K562 (cell line): Measurements from ENCODE around the gene LCNL1. TPM values are rescaled to one million over a fixed set of nuclear protein-coding genes. Genes with fewer than 3 reads are reported as not detected.

Source experiments
- ARID1B ChIP-seq: fragments of 450-650 bp; IDR thresholded peaks from 2 replicates; pipeline ENCODE4 v1.6.1; 2016; ENCODE audit warnings: antibody characterized with exemption, mild to moderate bottlenecking, inconsistent platforms
- CBX2 ChIP-seq: fragments of 200-600 bp; sonication (generic); IDR thresholded peaks from one replicate; pipeline ENCODE4 v1.6.1; 2012; ENCODE audit warnings: mild to moderate bottlenecking, low read length, inconsistent platforms; ENCODE audit not compliant: insufficient read depth, poor library complexity, severe bottlenecking
- CTCFL ChIP-seq: IDR thresholded peaks from 2 replicates; pipeline ENCODE4 v1.6.1; 2011; ENCODE audit warnings: borderline replicate concordance, low read depth, mild to moderate bottlenecking, moderate library complexity, low read length; ENCODE audit not compliant: insufficient read depth, poor library complexity, severe bottlenecking
- DEAF1 ChIP-seq: fragments of 450-650 bp; formaldehyde crosslinking; IDR thresholded peaks from 2 replicates; pipeline ENCODE4 v1.4.0; 2020; ENCODE audit warnings: mild to moderate bottlenecking, moderate library complexity
- FUS ChIP-seq: fragments of 200-400 bp; formaldehyde crosslinking; optimal IDR thresholded peaks from 2 replicates; pipeline ENCODE3; 2017; ENCODE audit warnings: low read depth, low read length
- GABPB2 ChIP-seq: fragments of 250-450 bp; sonication (Bioruptor Pico); conservative IDR thresholded peaks from 2 replicates; pipeline ENCODE4 v1.5.1; 2021; ENCODE audit warnings: mild to moderate bottlenecking
- HCFC1 ChIP-seq: IDR thresholded peaks from 2 replicates; pipeline ENCODE4 v1.6.1; 2012; ENCODE audit warnings: low read depth, low read length, improper control_type of control experiment
- HMG20A ChIP-seq: fragments of 450-650 bp; formaldehyde crosslinking; conservative IDR thresholded peaks from 2 replicates; pipeline ENCODE4 v1.4.0; 2020; ENCODE audit warnings: mild to moderate bottlenecking, mixed read lengths
- KDM2B ChIP-seq: fragments of 250-450 bp; sonication (Bioruptor Pico); IDR thresholded peaks from 2 replicates; pipeline ENCODE4 v1.8.0; 2021; ENCODE audit warnings: mild to moderate bottlenecking, moderate library complexity
- KLF16 ChIP-seq: IDR thresholded peaks from 2 replicates; pipeline ENCODE4 v1.6.1; 2016; ENCODE audit warnings: antibody characterized with exemption
- OTX1 ChIP-seq: fragments of 450-650 bp; formaldehyde crosslinking; IDR thresholded peaks from 2 replicates; pipeline ENCODE4 v1.4.0; 2022; ENCODE audit warnings: mild to moderate bottlenecking
- PCBP1 ChIP-seq: fragments of 200-400 bp; formaldehyde crosslinking; IDR thresholded peaks from 2 replicates; pipeline ENCODE4 v1.6.1; 2018; ENCODE audit warnings: mild to moderate bottlenecking, low read depth, low read length; ENCODE audit not compliant: poor library complexity, severe bottlenecking
- PHF20 ChIP-seq: fragments of 450-650 bp; IDR thresholded peaks from 2 replicates; pipeline ENCODE4 v1.6.1; 2018; ENCODE audit not compliant: partially characterized antibody
- PREB ChIP-seq: sonication (generic); formaldehyde crosslinking; IDR thresholded peaks from 2 replicates; pipeline ENCODE4 v1.8.1; 2023; ENCODE audit warnings: mild to moderate bottlenecking, missing genetic modification reagents
- SREBF1 ChIP-seq: fragments of 150-350 bp; IDR thresholded peaks from 2 replicates; pipeline ENCODE4 v1.6.1; 2014; ENCODE audit warnings: antibody characterized with exemption, low read depth, low read length, borderline replicate concordance
- U2AF1 ChIP-seq: fragments of 200-400 bp; formaldehyde crosslinking; optimal IDR thresholded peaks from 2 replicates; pipeline ENCODE3; 2017; ENCODE audit warnings: mild to moderate bottlenecking, low read depth, low read length, moderate library complexity
- USF1 ChIP-seq: sonication (generic); formaldehyde crosslinking; IDR thresholded peaks from 2 replicates; pipeline ENCODE4 v1.9.0; 2022; ENCODE audit warnings: mild to moderate bottlenecking, missing genetic modification reagents
- ZBTB7A ChIP-seq: IDR thresholded peaks from 2 replicates; pipeline ENCODE4 v1.6.1; 2011; ENCODE audit warnings: low read depth, mild to moderate bottlenecking, low read length, moderate library complexity, borderline replicate concordance; ENCODE audit not compliant: control insufficient read depth
- ZC3H4 ChIP-seq: sonication (generic); formaldehyde crosslinking; IDR thresholded peaks from 2 replicates; pipeline ENCODE4 v1.9.0; 2021; ENCODE audit warnings: missing genetic modification reagents, borderline replicate concordance
- ZNF253 ChIP-seq: fragments of 250-450 bp; sonication (Bioruptor Pico); conservative IDR thresholded peaks from 2 replicates; pipeline ENCODE4 v1.6.1; 2021; ENCODE audit warnings: mild to moderate bottlenecking
- ZNF76 ChIP-seq: fragments of 250-450 bp; sonication (Bioruptor Pico); IDR thresholded peaks from 2 replicates; pipeline ENCODE4 v1.4.0; 2020; ENCODE audit warnings: mild to moderate bottlenecking, moderate library complexity, borderline replicate concordance
- polyA plus RNA-seq, 8 experiments: library from polyadenylated mRNA; depleted of rRNA in 4 of 8; stranded (reverse) in 5 of 8; unstranded in 3 of 8; fragments of >200 nt; fragmentation: Nextera tagmentation in 2 of 8; fragmentation: Illumina TruSeq in 1 of 8; extraction: Ambion mirVana in 2 of 8; extraction: Trizol in 1 of 8; gene quantifications; 2 replicates each; pipeline versions ENCODE4 v1.2.1 to v1.2.3, GENCODE V29; 2011 to 2014; ENCODE audit warnings: inconsistent platforms in 1 of 8, missing spikeins in 1 of 8
- total RNA-seq, 7 experiments: library from RNA; depleted of rRNA in 6 of 7; stranded (reverse); fragments of >200 nt in 6 of 7; fragmentation: Illumina TruSeq in 2 of 7; extraction: Trizol in 2 of 7; gene quantifications; 2 replicates each; pipeline versions ENCODE4 v1.2.1 to v1.2.3, GENCODE V29; 2011 to 2021; ENCODE audit warnings: low replicate concordance in 1 of 7

Gene LCNL1
- total and polyA plus RNA-seq, 9 of the 15 experiments (the other 6 are each of a cell fraction or from before 2014, with no cell fraction given), result 0.04 to 0.16 (median 0.04) TPM; not detected in 4

- TF ChIP-seq CTCFL (peak; percentile 98), ZNF253 (no peak), USF1 (CRISPR knock-in tag) (peak; percentile 48), CBX2 (no peak), HMG20A (CRISPR knock-in tag) (0 out of 2 replicates have a peak, but pooled peaks have one; percentile 11), HCFC1 (peak; percentile 76), FUS (peak; percentile 88), SREBF1 (0 out of 2 replicates have a peak, but pooled peaks have one; percentile 17), DEAF1 (CRISPR knock-in tag) (peak; percentile 41; the same call in 1 of the 2 replicates), PHF20 (peak; percentile 57), ARID1B (peak; percentile 77), KLF16 (0 out of 2 replicates have a peak, but pooled peaks have one; percentile 20), OTX1 (CRISPR knock-in tag) (peak; percentile 51; the same call in 1 of the 2 replicates), ZC3H4 (CRISPR knock-in tag) (no peak), PCBP1 (peak; percentile 58), KDM2B (no peak), GABPB2 (CRISPR knock-in tag) (peak; percentile 70; the same call in 1 of the 2 replicates), ZBTB7A (peak; percentile 88; the same call in 1 of the 2 replicates), PREB (no peak), U2AF1 (peak; percentile 68), ZNF76 (0 out of 2 replicates have a peak, but pooled peaks have one; percentile 59)
These were observed 38.1 kb upstream of the LCNL1 start, which contains the start of the genes C8G and FBXW5 (continued) for GRCh38 chr9:136944519-136945332.
